Anterior cingulate cortex (tissue), 58 donors: ENCODE measurements around the gene MYO1D.

ENCODE experiments used
- DNase-seq, 58 donors: peaks; one replicate each; lab custom pipeline; 2025; lab: John Stamatoyannopoulos, UW

MYO1D gene

GRCh38 chr17:32520737-32521404 is 356.1 kb downstream of the MYO1D start:
- DNase-seq: peak in 7 of 58 donors; percentile 12 to 53 (median 21)

- DNase-seq: peak in 1 of 58 donors; percentile 19
Measured at GRCh38 chr17:32520104-32520701, 356.7 kb downstream of the MYO1D start.

GRCh38 chr17:32519228-32520103 is 357.5 kb downstream of the MYO1D start:
- peak in 25 of 58 donors; percentile 15 to 75 (median 44) for DNase-seq

DNA sequence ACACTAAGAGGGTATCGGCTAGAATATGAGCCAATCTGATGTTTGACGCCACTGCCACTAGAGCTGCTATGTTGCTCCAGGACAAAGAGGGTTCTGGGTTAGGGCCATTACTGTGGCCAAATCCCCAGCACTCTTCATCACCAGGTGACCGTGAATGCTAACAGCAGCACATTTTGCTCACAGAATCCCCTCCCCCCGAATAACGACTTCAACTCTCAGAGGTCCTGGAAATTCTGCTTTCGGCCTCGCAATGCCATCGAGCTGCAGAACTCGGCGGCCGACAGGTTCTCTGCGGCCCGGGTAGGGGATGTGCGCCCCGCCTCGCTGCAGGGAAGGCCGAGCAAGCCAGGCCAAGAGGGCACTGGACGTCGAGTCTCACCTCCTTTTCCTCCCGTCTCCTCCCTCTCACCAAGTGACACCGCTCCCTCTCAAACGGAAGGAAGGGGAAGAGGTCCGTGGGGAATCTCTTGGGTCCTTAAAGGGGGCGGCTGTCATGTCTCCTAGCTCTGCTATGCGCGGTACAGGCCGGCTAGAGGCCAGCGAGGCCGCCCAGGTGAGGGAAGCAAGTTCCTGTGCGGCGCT is 358.2 kb downstream of the MYO1D start:
- DNase-seq: no peak

DNA sequence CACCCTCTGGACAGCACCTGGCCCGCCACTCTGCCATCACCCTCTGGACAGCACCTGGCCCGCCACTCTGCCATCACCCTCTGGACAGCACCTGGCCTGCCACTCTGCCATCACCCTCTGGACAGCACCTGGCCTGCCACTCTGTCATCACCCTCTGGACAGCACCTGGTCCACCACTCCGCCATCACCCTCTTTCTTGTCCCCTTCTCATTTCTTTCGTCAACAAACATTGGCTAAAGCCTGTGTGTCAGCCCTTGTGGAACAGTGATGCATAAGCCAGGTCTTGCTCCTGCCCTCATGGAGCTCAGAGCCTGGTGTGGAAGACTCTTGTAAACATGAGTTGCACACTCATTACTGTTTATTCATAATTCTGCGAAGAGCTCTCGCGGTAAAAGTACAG is 358.9 kb downstream of the MYO1D start:
- no peak for DNase-seq

DNA sequence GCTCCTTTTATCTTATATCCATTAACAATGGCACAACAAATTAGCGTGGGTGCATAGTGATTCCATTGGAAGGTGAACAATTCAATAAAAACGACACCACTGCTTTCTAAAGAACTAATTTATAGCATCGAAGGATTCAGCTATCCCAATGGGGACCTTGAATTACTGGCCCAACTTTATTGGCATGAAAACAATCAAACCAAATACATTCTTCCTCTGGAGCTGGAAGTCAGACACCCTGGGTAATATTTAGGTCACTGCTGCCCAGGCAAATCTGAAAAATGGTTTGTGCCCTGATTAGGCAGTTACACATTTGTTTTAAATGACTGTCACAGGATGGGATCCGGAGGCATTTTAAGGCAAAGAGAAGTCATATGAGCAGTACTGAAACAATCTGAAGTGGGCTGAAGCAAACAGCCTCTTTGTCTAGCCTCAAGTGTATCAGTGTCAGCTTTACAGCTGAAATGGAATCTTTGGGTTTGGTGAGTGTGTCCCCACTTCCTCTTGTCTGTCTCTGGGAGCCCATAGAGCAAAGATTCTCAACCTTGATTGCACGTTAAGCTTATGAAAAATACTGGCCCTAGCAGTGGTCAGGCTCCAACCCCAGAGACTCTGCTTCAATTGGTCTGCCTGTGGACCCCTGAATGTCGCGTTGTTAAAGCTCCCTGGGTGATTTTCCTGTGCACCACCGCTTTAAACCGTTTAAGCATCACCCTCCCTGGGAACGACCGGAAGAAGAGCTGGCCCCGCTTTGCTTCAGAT is 359.8 kb downstream of the MYO1D start:
- no peak for DNase-seq

GRCh38 chr17:32516450-32516849 is 360.5 kb downstream of the MYO1D start:
- DNase-seq: no peak

DNA sequence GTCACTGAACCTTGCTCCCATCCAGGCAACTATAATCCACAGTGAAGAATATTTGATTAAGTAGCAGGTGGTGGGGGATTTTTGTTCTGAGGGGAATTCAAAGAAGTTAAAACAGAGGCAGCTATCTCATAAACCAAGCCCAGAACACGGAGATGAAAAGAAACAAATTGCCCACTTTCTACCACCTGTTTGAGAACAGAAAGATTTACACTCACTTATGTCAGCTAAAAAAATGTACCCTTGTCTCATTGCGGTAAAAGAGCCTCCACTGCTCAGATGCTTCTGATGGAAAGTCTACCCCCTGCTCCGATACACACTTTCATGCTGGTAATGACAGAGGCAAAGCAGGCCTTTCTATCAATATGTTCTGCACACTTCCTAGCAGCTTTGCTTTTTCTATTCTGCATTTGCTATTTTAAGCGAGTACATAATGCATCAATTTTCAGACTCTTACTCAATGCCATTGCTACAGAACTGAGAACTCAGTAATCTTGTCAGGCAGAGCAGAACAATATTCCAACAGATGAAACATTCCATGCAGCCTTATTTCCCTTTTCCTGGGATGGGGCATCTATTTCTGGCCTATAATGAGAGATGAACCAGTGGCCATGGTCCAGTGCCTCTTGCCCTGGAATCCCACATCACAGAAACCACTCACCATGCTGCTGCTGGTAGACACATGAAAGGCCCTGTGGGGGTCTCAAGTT is 361.1 kb downstream of the MYO1D start:
- peak in 4 of 58 donors; percentile 18 to 51 (median 40) for DNase-seq

- peak in 1 of 58 donors; percentile 11 for DNase-seq
Measured at GRCh38 chr17:32514606-32515005, 362.3 kb downstream of the MYO1D start.

DNA sequence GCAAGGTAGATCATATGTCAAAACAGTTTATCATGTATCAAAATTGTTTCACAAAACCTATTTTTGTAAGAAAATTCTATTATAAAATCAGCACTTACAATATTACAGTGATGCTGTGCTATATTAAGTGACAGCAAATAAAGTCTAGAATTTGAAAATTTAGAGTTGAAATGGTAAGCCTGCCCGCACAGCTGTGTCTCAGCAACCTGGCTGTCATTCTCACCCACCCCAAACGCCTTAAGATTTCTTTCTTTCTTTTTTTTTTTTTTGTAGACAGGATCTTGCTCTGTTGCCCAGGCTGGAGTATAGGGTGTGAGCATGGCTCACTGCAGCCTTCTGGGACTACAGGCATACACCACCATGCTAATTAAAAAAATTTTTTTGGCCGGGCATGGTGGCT is 363.3 kb downstream of the MYO1D start:
- no peak for DNase-seq

DNA sequence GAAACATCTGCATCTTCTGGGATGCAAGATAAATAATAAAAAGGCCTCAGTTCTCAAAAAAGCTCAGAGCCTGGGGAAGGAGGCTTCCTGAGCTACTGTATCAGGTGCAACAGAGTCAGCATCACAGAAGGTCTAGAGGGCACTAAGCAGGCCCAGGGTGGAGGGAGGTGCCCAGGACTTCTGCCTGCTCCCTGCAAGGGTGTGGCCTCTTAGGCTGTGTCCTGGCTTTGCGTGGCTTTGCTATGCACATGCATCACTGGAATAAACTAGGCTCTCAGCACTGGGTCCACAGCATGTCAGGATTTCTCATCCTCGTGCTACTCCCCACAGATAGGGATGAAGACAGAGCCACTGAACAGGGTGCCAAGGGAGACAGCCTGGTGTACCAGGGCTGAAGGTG is 364.6 kb downstream of the MYO1D start:
- DNase-seq: no peak

- DNase-seq: no peak
Measured at GRCh38 chr17:32510466-32510865, 366.5 kb downstream of the MYO1D start.

- no peak for DNase-seq
Measured at GRCh38 chr17:32508926-32509325, 368.0 kb downstream of the MYO1D start.

DNA sequence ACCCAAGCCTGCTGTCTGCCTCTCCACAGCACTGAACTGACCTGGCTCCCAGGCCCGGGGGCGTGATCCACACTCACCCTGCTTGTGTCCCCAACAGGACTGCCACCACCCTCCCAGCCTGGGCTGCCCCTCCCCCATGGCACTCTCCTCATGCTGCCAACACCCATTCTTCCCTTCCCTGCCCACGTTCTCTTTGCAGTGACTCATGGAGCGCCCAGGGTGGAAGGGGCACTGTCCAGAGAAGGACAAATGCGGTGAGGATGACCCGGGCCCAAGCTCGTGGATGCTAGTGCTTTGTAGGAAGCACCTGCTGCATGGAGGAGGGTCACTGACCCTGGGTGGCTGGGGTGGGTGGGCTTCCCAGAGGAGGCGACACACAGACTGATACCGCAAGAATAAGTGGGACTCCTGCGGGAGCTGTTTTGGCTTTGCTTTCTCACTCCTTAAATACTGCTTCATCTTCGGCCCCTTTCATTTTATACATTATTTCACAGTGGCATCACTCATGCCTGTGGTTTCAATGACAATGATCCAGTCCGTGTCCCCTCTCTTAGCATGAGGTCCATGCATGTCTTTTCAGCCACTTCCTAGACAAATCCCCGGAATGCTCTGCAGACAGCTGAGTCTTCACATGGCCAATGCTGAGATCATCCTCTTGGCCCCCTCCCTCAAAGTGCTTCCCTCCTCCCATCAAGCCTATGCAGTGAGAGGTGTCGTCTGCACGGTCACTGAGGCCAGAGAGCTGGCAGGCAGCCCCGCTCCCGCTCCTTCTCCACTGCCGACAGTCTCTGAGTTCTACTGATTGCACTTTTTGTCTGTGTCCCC is 372.5 kb downstream of the MYO1D start:
- peak in 1 of 58 donors; percentile 27 for DNase-seq

- DNase-seq: peak in 1 of 58 donors; percentile 19
Measured at GRCh38 chr17:32503251-32504165, 373.4 kb downstream of the MYO1D start.

DNA sequence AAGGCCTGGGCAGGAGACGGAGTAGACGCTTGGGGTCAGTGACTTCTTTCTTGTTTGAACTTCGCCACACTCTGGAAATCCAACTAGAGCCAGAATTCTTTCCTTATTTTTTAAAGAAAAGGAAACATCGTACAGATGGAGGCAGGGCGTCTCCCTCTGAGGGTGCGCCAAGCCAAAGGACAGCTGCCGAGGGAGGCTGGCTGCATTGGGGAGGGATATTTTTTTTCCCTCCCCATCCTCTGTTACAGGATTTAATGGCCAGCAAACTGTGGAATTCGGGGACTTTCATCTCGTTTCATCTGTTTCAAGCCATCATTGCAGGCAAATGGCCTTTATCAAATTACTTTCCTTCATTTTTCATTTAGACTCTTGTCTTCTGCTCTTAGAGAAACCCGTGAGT is 374.2 kb downstream of the MYO1D start:
- DNase-seq: no peak

- no peak for DNase-seq
Measured at GRCh38 chr17:32502013-32502412, 374.9 kb downstream of the MYO1D start.

GRCh38 chr17:32498391-32498790 is 378.5 kb downstream of the MYO1D start:
- no peak for DNase-seq
